HepG2 (cell line): ENCODE measurements around the gene FBLN7. TPM values are rescaled to one million over a fixed set of nuclear protein-coding genes. Genes with fewer than 3 reads are reported as not detected.
A peak's percentile ranks its signal among the peaks of the same experiment; 100 is the strongest.

Source experiments
- ATAC-seq: fragments of 200-7000 bp; cut with Tn5 transposase; 3 replicates; pipeline ENCODE4 v1.9.1; 2020; ENCODE audit warnings: mild to moderate bottlenecking, moderate library complexity
- BruUV-seq: library from RNA; stranded (reverse); fragments of 400-500 nt; replicated peaks from 2 replicates; lab custom pipeline; 2021; lab: Mats Ljungman, UMichigan
- CTCF ChIA-PET: fragments of 300-600 bp; formaldehyde crosslinking; extraction: SDS; loops from one replicate; lab custom pipeline; 2021; ENCODE audit warnings: low total read pairs, inconsistent platforms, low intra/inter-chr PET ratio; lab: Yijun Ruan, JAX
- POLR2A ChIA-PET: fragments of 350-600 bp; sonication (Branson Sonifier 250); formaldehyde crosslinking; loops from one replicate; lab custom pipeline; 2020; ENCODE audit warnings: antibody characterized with exemption, inconsistent platforms; lab: Yijun Ruan, JAX
- DNase-seq: peaks from one replicate; pipeline ENCODE4 v3.0.0-alpha.2; 2015; ENCODE audit warnings: low spot score
- FAIRE-seq: peaks from 3 replicates; lab custom pipeline; 2011; peaks lifted over from hg19 to GRCh38; lab: Jason Lieb, UNC
- H2AFZ ChIP-seq: one replicate; pipeline ENCODE4 v1.6.1; 2011; ENCODE audit warnings: low read length, inconsistent platforms
- H3K27ac ChIP-seq: fragments of 300-600 bp; 3 replicates; pipeline ENCODE4 v1.8.0; 2011; ENCODE audit warnings: mixed run types, mild to moderate bottlenecking, mixed read lengths, low read length, inconsistent platforms; ENCODE audit not compliant: insufficient read depth; ENCODE audit errors: extremely low read length
- H3K27me3 ChIP-seq, 2 experiments: fragments of 200-600 bp in 1 of 2; 2 replicates in 1 of 2; 3 replicates in 1 of 2; pipeline versions ENCODE4 v1.6.0 to v1.8.0; 2011; ENCODE audit warnings: low read length in 2 of 2, mild to moderate bottlenecking in 2 of 2, moderate library complexity in 2 of 2, inconsistent platforms in 1 of 2; ENCODE audit not compliant: insufficient read depth in 2 of 2, control insufficient read depth in 1 of 2
- H3K36me3 ChIP-seq, 2 experiments: fragments of 200-600 bp in 1 of 2; replicated peaks in 1 of 2; 2 replicates in 1 of 2; 3 replicates in 1 of 2; pipeline versions ENCODE4 v1.5.1 to v1.8.0; 2011; ENCODE audit warnings: low read length in 2 of 2, inconsistent platforms in 1 of 2; ENCODE audit not compliant: insufficient read depth in 2 of 2, control insufficient read depth in 1 of 2
- H3K4me1 ChIP-seq: 2 replicates; pipeline ENCODE4 v1.5.1; 2012; ENCODE audit warnings: low read length, inconsistent platforms; ENCODE audit not compliant: insufficient read depth
- H3K4me2 ChIP-seq: 2 replicates; pipeline ENCODE4 v1.6.0; 2011; ENCODE audit warnings: low read depth, low read length, inconsistent platforms
- H3K4me3 ChIP-seq, 3 experiments: fragments of 200-600 bp in 1 of 3; sonication (generic), shearing (Covaris generic) in 1 of 3; replicated peaks in 1 of 3; 2 replicates each; pipeline ENCODE4 v1.5.1; 2011 to 2016; ENCODE audit warnings: low read length in 3 of 3, inconsistent platforms in 2 of 3, low read depth in 2 of 3, mild to moderate bottlenecking in 2 of 3, control low read depth in 1 of 3, mixed read lengths in 1 of 3; ENCODE audit not compliant: insufficient read depth in 1 of 3
- H3K79me2 ChIP-seq: one replicate; pipeline ENCODE4 v1.6.1; 2011; ENCODE audit warnings: low read length, inconsistent platforms; ENCODE audit not compliant: insufficient read depth
- H3K9ac ChIP-seq: 2 replicates; pipeline ENCODE4 v1.6.0; 2011; ENCODE audit warnings: mild to moderate bottlenecking, low read depth, low read length, inconsistent platforms; ENCODE audit not compliant: insufficient read depth
- H3K9me3 ChIP-seq: 2 replicates; pipeline ENCODE4 v1.5.1; 2012; ENCODE audit warnings: mild to moderate bottlenecking, low read length
- H4K20me1 ChIP-seq: 2 replicates; pipeline ENCODE4 v1.6.0; 2011; ENCODE audit warnings: inconsistent platforms, mild to moderate bottlenecking, low read length, moderate library complexity; ENCODE audit not compliant: insufficient read depth
- HHEX ChIP-seq: IDR thresholded peaks from 2 replicates; pipeline ENCODE4 v1.6.1; 2016; ENCODE audit warnings: control low read depth
- IRF2 ChIP-seq: IDR thresholded peaks from 2 replicates; pipeline ENCODE4 v1.6.1; 2018; ENCODE audit warnings: missing genetic modification reagents, missing compliant biosample characterization
- MIER3 ChIP-seq: IDR thresholded peaks from 2 replicates; pipeline ENCODE4 v1.6.1; 2016; ENCODE audit warnings: missing compliant biosample characterization, borderline replicate concordance
- MLLT10 ChIP-seq: sonication (generic); formaldehyde crosslinking; IDR thresholded peaks from 2 replicates; pipeline ENCODE4 v1.4.0; 2020; ENCODE audit warnings: missing genetic modification reagents
- MYNN ChIP-seq: sonication (generic); formaldehyde crosslinking; IDR thresholded peaks from 2 replicates; pipeline ENCODE4 v1.4.0; 2020; ENCODE audit warnings: mild to moderate bottlenecking, low read depth, missing genetic modification reagents
- PHF8 ChIP-seq: sonication (generic); formaldehyde crosslinking; IDR thresholded peaks from 2 replicates; pipeline ENCODE4 v1.5.0; 2020; ENCODE audit warnings: missing genetic modification reagents
- SALL1 ChIP-seq: sonication (generic); formaldehyde crosslinking; IDR thresholded peaks from 2 replicates; pipeline ENCODE4 v1.8.0; 2022; ENCODE audit warnings: mild to moderate bottlenecking, missing genetic modification reagents
- STAG1 ChIP-seq: sonication (generic); formaldehyde crosslinking; IDR thresholded peaks from 2 replicates; pipeline ENCODE4 v1.4.0; 2020; ENCODE audit warnings: missing genetic modification reagents
- ZNF441 ChIP-seq: sonication (generic); formaldehyde crosslinking; IDR thresholded peaks from 2 replicates; pipeline ENCODE4 v1.7.0; 2021; ENCODE audit warnings: missing genetic modification reagents, borderline replicate concordance
- ZNF776 ChIP-seq: sonication (generic); formaldehyde crosslinking; IDR thresholded peaks from 2 replicates; pipeline ENCODE4 v1.4.0; 2020; ENCODE audit warnings: mild to moderate bottlenecking, missing genetic modification reagents
- WGBS: methylation state at CpG from one replicate; pipeline ENCODE4 v1.1.6; 2017; ENCODE audit warnings: low lambda C conversion rate; 5-methylcytosine and 5-hydroxymethylcytosine counted together
- in situ Hi-C: cut with HindIII; loops from 2 replicates; pipeline ENCODE4 v1.10.0; 2017; ENCODE audit warnings: low pct_unique_long_range_greater_than_20kb; ENCODE audit not compliant: extremely low pct_ligation_motif_present
- intact Hi-C: fragments of 100-400 bp; cut with micrococcal nuclease; formaldehyde crosslinking; loops from one replicate; pipeline ENCODE4 v1.10.0; 2022; ENCODE audit not compliant: unreplicated experiment
- polyA plus RNA-seq, 8 experiments: library from polyadenylated mRNA; depleted of rRNA in 3 of 8; stranded (reverse) in 7 of 8; unstranded in 1 of 8; fragments of >200 nt; fragmentation: Illumina TruSeq in 4 of 8; extraction: Trizol in 4 of 8; gene quantifications; 2 replicates each; pipeline versions ENCODE4 v1.2.1 to v1.2.3, GENCODE V29; 2011 to 2016; ENCODE audit warnings: low read depth in 4 of 8, missing spikeins in 1 of 8, mixed read lengths in 1 of 8; ENCODE audit not compliant: insufficient read depth in 1 of 8
- total RNA-seq, 5 experiments: library from RNA; depleted of rRNA; stranded (reverse); fragments of >200 nt; fragmentation: Illumina TruSeq; extraction: Trizol; gene quantifications; 2 replicates each; pipeline ENCODE4 v1.2.3, GENCODE V29; 2016; ENCODE audit warnings: low read depth in 1 of 5
- TF ChIP-seq, protein P1 (sequence below): fragments of 450-650 bp; IDR thresholded peaks from 2 replicates; pipeline ENCODE4 v1.6.1; 2016

FBLN7 gene
- total and polyA plus RNA-seq, 2 of the 13 experiments (the other 11 are each of a cell fraction or from before 2014, with no cell fraction given) = 1.4 to 2.3 TPM

GRCh38 chr2:112183327-112184025 is 45.3 kb downstream of the FBLN7 start:
- CTCF ChIA-PET = no interaction called here
- Histone ChIP-seq H3K27me3 (no peaks in the 10 kb centered on the region), H3K4me1 (no peaks in the 10 kb centered on the region), H3K9me3 (no peaks in the 10 kb centered on the region), H3K4me2 (no peak overlapping the region), H2AFZ (no peak overlapping the region), H3K27ac (no peak overlapping the region), H4K20me1 (no peaks in the 10 kb centered on the region), H3K4me3 (no peak overlapping the region), H3K9ac (no peak overlapping the region), H3K79me2 (no peaks in the 10 kb centered on the region), H3K36me3 (no peaks in the 10 kb centered on the region)
- intact Hi-C loops = loop anchor here (5.0 kb wide), 1 partner anchor 1406 kb away; no protein-coding TSS in a partner anchor
- TF ChIP-seq MYNN (no peak), STAG1 (CRISPR knock-in tag) (no peak), ZNF441 (CRISPR knock-in tag) (no peak), MIER3 (CRISPR knock-in tag) (no peak), MLLT10 (CRISPR knock-in tag) (no peak), ZNF776 (no peak)
- TF ChIP-seq, protein P1, sequence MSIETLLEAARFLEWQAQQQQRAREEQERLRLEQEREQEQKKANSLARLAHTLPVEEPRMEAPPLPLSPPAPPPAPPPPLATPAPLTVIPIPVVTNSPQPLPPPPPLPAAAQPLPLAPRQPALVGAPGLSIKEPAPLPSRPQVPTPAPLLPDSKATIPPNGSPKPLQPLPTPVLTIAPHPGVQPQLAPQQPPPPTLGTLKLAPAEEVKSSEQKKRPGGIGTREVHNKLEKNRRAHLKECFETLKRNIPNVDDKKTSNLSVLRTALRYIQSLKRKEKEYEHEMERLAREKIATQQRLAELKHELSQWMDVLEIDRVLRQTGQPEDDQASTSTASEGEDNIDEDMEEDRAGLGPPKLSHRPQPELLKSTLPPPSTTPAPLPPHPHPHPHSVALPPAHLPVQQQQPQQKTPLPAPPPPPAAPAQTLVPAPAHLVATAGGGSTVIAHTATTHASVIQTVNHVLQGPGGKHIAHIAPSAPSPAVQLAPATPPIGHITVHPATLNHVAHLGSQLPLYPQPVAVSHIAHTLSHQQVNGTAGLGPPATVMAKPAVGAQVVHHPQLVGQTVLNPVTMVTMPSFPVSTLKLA = no peak
- 60% methylated on average over 8 of the region's 8 CpGs for WGBS
- BruUV-seq = no TSS peak
- DNase-seq = no peak
- in situ Hi-C loops = no loop called here
- POLR2A ChIA-PET = no interaction called here
- FAIRE-seq = no peak
- ATAC-seq = no peak; the same call in 2 of the 3 replicates

- no peak for DNase-seq
Observed at GRCh38 chr2:112184121-112184520, 45.9 kb downstream of the FBLN7 start.

More at GRCh38 chr2:112184121-112184520, 45.9 kb downstream of the FBLN7 start:
- BruUV-seq = no TSS peak
- no peaks in the 10 kb centered on the region for H3K4me1 ChIP-seq
- H3K27me3 ChIP-seq = no peaks in the 10 kb centered on the region
- ATAC-seq (no peak; the same call in 2 of the 3 replicates), FAIRE-seq (no peak)
- H4K20me1 ChIP-seq = no peaks in the 10 kb centered on the region
- H3K4me3 ChIP-seq = no peak overlapping the region
- no peaks in the 10 kb centered on the region for H3K9me3 ChIP-seq
- H3K36me3 ChIP-seq = no peaks in the 10 kb centered on the region
- ChIA-PET CTCF (no interaction called here), POLR2A (no interaction called here)
- H3K79me2 ChIP-seq = no peaks in the 10 kb centered on the region
- intact Hi-C loops = loop anchor here (5.0 kb wide), 1 partner anchor 1407 kb away; no protein-coding TSS in a partner anchor
- WGBS = 48% methylated on average over 7 of the region's 8 CpGs
- H2AFZ ChIP-seq = no peak overlapping the region
- H3K27ac ChIP-seq = no peak overlapping the region
- H3K9ac ChIP-seq = no peak overlapping the region
- in situ Hi-C loops = no loop called here
- TF ChIP-seq SALL1 (CRISPR knock-in tag) = peak; percentile 8; the same call in 1 of the 2 replicates
- no peak for TF ChIP-seq HHEX (CRISPR knock-in tag)
- TF ChIP-seq PHF8 (CRISPR knock-in tag) = no peak
- no peak for TF ChIP-seq IRF2 (CRISPR knock-in tag)
- H3K4me2 ChIP-seq = no peak overlapping the region
